Measurements from ENCODE around the gene MPRIP.

The MPRIP gene

GRCh38 chr17:17214646-17215436 lies 172.6 kb downstream of the MPRIP start:
- Mint-ChIP-seq H3K4me1 (no peaks in the 10 kb centered on the region), H3K9me3 (no peaks in the 10 kb centered on the region), H3K27me3 (no peaks in the 10 kb centered on the region), H3K4me3 (no peak overlapping the region), H3K27ac (no peak overlapping the region), H3K36me3 (peaks cover 15% of the 10 kb centered on the region)

GRCh38 chr17:17215575-17215974 lies 173.3 kb downstream of the MPRIP start:
- Mint-ChIP-seq H3K4me3 (no peak overlapping the region), H3K27me3 (no peaks in the 10 kb centered on the region), H3K27ac (no peak overlapping the region), H3K4me1 (no peaks in the 10 kb centered on the region), H3K36me3 (peaks cover 15% of the 10 kb centered on the region), H3K9me3 (no peaks in the 10 kb centered on the region)

GRCh38 chr17:17216236-17216635 lies 174.0 kb downstream of the MPRIP start:
- no peak overlapping the region for H3K4me3 Mint-ChIP-seq
- no peaks in the 10 kb centered on the region for H3K4me1 Mint-ChIP-seq
- H3K9me3 Mint-ChIP-seq, result no peaks in the 10 kb centered on the region
- no peaks in the 10 kb centered on the region for H3K27me3 Mint-ChIP-seq
- no peak overlapping the region for H3K27ac Mint-ChIP-seq
- peaks cover 19% of the 10 kb centered on the region for H3K36me3 Mint-ChIP-seq

- Mint-ChIP-seq H3K36me3 (peaks cover 19% of the 10 kb centered on the region), H3K27me3 (no peaks in the 10 kb centered on the region), H3K4me1 (no peaks in the 10 kb centered on the region), H3K9me3 (no peaks in the 10 kb centered on the region), H3K27ac (no peak overlapping the region), H3K4me3 (no peak overlapping the region)
Measured at GRCh38 chr17:17216776-17217175, 174.5 kb downstream of the MPRIP start.

GRCh38 chr17:17217995-17218394 lies 175.7 kb downstream of the MPRIP start:
- Mint-ChIP-seq H3K27me3 (no peaks in the 10 kb centered on the region), H3K4me1 (no peaks in the 10 kb centered on the region), H3K9me3 (no peaks in the 10 kb centered on the region), H3K36me3 (peaks cover 14% of the 10 kb centered on the region), H3K4me3 (no peak overlapping the region), H3K27ac (no peak overlapping the region)

- H3K4me1 Mint-ChIP-seq, result no peaks in the 10 kb centered on the region
- H3K27me3 Mint-ChIP-seq, result no peaks in the 10 kb centered on the region
- no peak overlapping the region for H3K27ac Mint-ChIP-seq
- H3K9me3 Mint-ChIP-seq, result no peaks in the 10 kb centered on the region
- H3K36me3 Mint-ChIP-seq, result peaks cover 16% of the 10 kb centered on the region
- no peak overlapping the region for H3K4me3 Mint-ChIP-seq
Measured at GRCh38 chr17:17220529-17220928, 178.3 kb downstream of the MPRIP start.

GRCh38 chr17:17221329-17221728 lies 179.1 kb downstream of the MPRIP start:
- H3K36me3 Mint-ChIP-seq, result peaks cover 18% of the 10 kb centered on the region

GRCh38 chr17:17223736-17224135 lies 181.5 kb downstream of the MPRIP start:
- Mint-ChIP-seq H3K27me3 (no peaks in the 10 kb centered on the region), H3K4me3 (no peak overlapping the region), H3K4me1 (no peaks in the 10 kb centered on the region), H3K9me3 (no peaks in the 10 kb centered on the region), H3K36me3 (peaks cover 9% of the 10 kb centered on the region), H3K27ac (no peak overlapping the region)

More at GRCh38 chr17:17221329-17221728, 179.1 kb downstream of the MPRIP start:
- Mint-ChIP-seq H3K4me3 (no peak overlapping the region), H3K4me1 (no peaks in the 10 kb centered on the region), H3K27ac (no peak overlapping the region), H3K9me3 (no peaks in the 10 kb centered on the region), H3K27me3 (no peaks in the 10 kb centered on the region)

GRCh38 chr17:17224137-17224536 lies 181.9 kb downstream of the MPRIP start:
- Mint-ChIP-seq H3K36me3 (peaks cover 9% of the 10 kb centered on the region), H3K27me3 (no peaks in the 10 kb centered on the region), H3K9me3 (no peaks in the 10 kb centered on the region), H3K27ac (no peak overlapping the region), H3K4me1 (no peaks in the 10 kb centered on the region), H3K4me3 (no peak overlapping the region)

- Mint-ChIP-seq H3K27me3 (no peaks in the 10 kb centered on the region), H3K9me3 (no peaks in the 10 kb centered on the region), H3K27ac (no peak overlapping the region), H3K4me3 (no peak overlapping the region), H3K36me3 (peaks cover 10% of the 10 kb centered on the region), H3K4me1 (no peaks in the 10 kb centered on the region)
Measured at GRCh38 chr17:17225901-17226300, 183.6 kb downstream of the MPRIP start.

GRCh38 chr17:17226451-17227265 lies 184.4 kb downstream of the MPRIP start:
- H3K4me3 Mint-ChIP-seq, result no peak overlapping the region

GRCh38 chr17:17227608-17228520 lies 185.6 kb downstream of the MPRIP start:
- H3K4me1 Mint-ChIP-seq, result peaks cover 11% of the 10 kb centered on the region
- no peak overlapping the region for H3K4me3 Mint-ChIP-seq
- H3K27me3 Mint-ChIP-seq, result no peaks in the 10 kb centered on the region
- peaks cover 8% of the 10 kb centered on the region for H3K36me3 Mint-ChIP-seq
- no peak overlapping the region for H3K27ac Mint-ChIP-seq
- H3K9me3 Mint-ChIP-seq, result no peaks in the 10 kb centered on the region

More at GRCh38 chr17:17226451-17227265, 184.4 kb downstream of the MPRIP start:
- Mint-ChIP-seq H3K27me3 (no peaks in the 10 kb centered on the region), H3K27ac (no peak overlapping the region), H3K9me3 (no peaks in the 10 kb centered on the region), H3K4me1 (peaks cover under 1% of the 10 kb centered on the region), H3K36me3 (peaks cover 8% of the 10 kb centered on the region)

GRCh38 chr17:17228521-17229279 lies 186.4 kb downstream of the MPRIP start:
- H3K36me3 Mint-ChIP-seq, result peaks cover 8% of the 10 kb centered on the region
- no peak overlapping the region for H3K27ac Mint-ChIP-seq
- H3K9me3 Mint-ChIP-seq, result no peaks in the 10 kb centered on the region
- peaks cover 11% of the 10 kb centered on the region for H3K4me1 Mint-ChIP-seq
- no peak overlapping the region for H3K4me3 Mint-ChIP-seq
- H3K27me3 Mint-ChIP-seq, result no peaks in the 10 kb centered on the region

- H3K4me3 Mint-ChIP-seq, result no peak overlapping the region
- H3K36me3 Mint-ChIP-seq, result peaks cover 7% of the 10 kb centered on the region
- H3K4me1 Mint-ChIP-seq, result peaks cover 11% of the 10 kb centered on the region
- no peaks in the 10 kb centered on the region for H3K9me3 Mint-ChIP-seq
- no peaks in the 10 kb centered on the region for H3K27me3 Mint-ChIP-seq
- H3K27ac Mint-ChIP-seq, result no peak overlapping the region
Measured at GRCh38 chr17:17229416-17230384, 187.4 kb downstream of the MPRIP start.

Data from activated naive CD4-positive, alpha-beta T cell treated with anti-CD3 and anti-CD28 coated beads, Interleukin-2, amount 50 U/mL, for 24 hours (primary cell).